SH-SY5Y (cell line): ENCODE results near the gene KRTAP7-1.

Experiments used
- GATA2 ChIP-seq: IDR thresholded peaks from 2 replicates; pipeline ENCODE4 v1.6.1; 2011; ENCODE audit warnings: mild to moderate bottlenecking, low read depth, low read length
- GATA3 ChIP-seq: IDR thresholded peaks from 2 replicates; pipeline ENCODE4 v1.6.1; 2011; ENCODE audit warnings: low read depth, mild to moderate bottlenecking, low read length, moderate library complexity

- TF ChIP-seq GATA2 (no peak), GATA3 (no peak)
Observed at GRCh38 chr21:30874526-30874925, 45.0 kb upstream of the KRTAP7-1 start.
